ENCODE measurements around the gene SLC9A1.

Gene SLC9A1

DNA sequence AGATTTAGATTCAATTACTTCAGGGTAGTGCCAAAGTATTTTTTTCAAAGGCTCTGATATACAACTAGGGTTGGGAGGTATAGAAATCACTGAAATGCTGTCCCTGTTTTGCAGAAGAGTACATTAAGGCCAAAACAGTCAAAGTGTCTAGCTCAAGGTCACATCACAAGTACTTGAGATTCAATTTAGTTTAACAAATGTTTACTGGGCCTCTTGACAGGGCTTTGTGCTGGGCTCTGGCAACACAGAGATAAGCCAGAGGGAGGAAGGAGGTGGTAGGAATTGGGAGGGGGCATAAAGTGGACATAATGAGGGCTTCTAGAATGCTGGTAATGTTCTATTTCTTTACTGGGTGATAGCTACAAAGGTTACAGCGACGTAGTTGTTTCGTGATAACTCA is 2.3 kb upstream of the SLC9A1 start:
- Mint-ChIP-seq H3K4me1 (peaks cover 45% of the 10 kb centered on the region), H3K27me3 (no peaks in the 10 kb centered on the region), H3K4me3 (no peak overlapping the region), H3K27ac (peak overlapping the region in 1 of 2 donors; percentile 9), H3K9me3 (peaks cover 0 to 4% of the 10 kb centered on the region in 2 donors)
- ATAC-seq, result no peak
- DNase-seq, result no peak

GRCh38 chr1:27154469-27154990 is 395 bp downstream of the SLC9A1 start:
- Mint-ChIP-seq H3K4me1 (peaks cover 64% of the 10 kb centered on the region), H3K27me3 (no peaks in the 10 kb centered on the region), H3K4me3 (peak overlapping the region; percentile 93 to 95), H3K27ac (peak overlapping the region; percentile 96 to 98), H3K9me3 (peaks cover 0 to 4% of the 10 kb centered on the region in 2 donors)
- DNase-seq (no peak), ATAC-seq (peak; percentile 8)

DNA sequence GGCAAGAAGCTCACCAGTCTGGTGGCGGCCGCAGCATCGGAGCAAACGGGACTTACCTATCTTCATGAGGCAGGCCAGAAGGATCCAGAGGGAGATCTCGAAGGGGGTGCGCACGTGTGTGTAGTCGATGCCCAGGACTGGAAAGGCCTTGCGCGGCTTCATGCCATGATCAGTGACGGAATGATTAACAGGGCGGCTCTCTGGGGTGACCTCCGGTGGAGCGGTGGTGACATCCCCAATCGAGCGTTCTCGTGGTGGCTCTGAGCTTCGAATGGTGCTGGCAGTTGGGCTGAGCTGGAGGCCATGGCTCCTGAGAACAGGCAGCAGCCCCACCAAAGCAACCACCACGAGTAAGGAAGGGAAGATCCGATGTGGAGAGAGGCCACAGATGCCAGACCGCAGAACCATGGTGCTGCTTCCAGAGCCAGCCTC is 982 bp downstream of the SLC9A1 start:
- ATAC-seq (no peak), DNase-seq (peak in 1 of 2 donors; percentile 18)
- Mint-ChIP-seq H3K27ac (peak overlapping the region; percentile 96 to 98), H3K4me1 (peaks cover 70% of the 10 kb centered on the region), H3K4me3 (peak overlapping the region; percentile 93 to 95), H3K27me3 (no peaks in the 10 kb centered on the region), H3K9me3 (peaks cover 0 to 4% of the 10 kb centered on the region in 2 donors)

- Mint-ChIP-seq H3K27me3 (no peaks in the 10 kb centered on the region), H3K27ac (peak overlapping the region; percentile 96 to 98), H3K9me3 (peaks cover 0 to 4% of the 10 kb centered on the region in 2 donors), H3K4me3 (peak overlapping the region; percentile 93 to 95), H3K4me1 (peaks cover 74% of the 10 kb centered on the region)
- ATAC-seq (no peak), DNase-seq (no peak)
Measured at GRCh38 chr1:27153549-27153886, 1.4 kb downstream of the SLC9A1 start.

DNA sequence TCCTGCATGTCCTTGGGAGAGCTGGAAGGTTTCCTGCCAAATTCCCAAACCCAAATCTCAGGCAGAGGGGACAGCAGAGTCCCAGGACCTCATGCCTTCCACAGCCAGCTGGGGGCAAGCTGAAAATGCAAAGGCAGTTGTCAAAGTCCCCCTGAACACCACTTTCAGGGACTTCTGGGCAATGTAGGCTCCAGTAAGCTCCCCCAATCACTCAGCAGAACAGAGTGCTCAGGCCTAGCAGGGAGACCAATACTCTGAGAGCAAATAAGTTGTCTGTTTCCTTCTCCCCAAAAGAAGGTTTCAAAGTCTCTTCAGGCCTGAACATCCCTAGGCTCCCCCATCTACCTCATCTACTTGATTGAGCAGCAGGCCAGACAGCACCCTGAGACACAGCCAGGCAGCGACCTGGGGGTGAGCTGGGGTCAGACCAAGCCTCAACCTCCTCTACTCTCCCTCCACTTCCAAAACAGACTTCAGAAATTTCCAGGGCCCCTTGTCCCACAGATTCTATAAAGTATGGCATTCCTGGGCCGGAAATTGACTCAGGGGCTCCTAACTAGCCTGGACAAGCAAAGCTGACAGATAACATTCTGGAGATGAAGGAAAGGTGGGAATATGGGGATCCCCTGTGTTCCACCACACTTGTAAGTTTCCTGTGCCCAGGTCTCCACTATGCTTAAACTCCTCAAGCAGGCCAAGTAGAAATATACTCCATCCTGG is 1.9 kb downstream of the SLC9A1 start:
- DNase-seq, result no peak
- Mint-ChIP-seq H3K4me1 (peaks cover 79% of the 10 kb centered on the region), H3K27me3 (no peaks in the 10 kb centered on the region), H3K4me3 (peak overlapping the region; percentile 93 to 95), H3K9me3 (peaks cover 0 to 4% of the 10 kb centered on the region in 2 donors), H3K27ac (peak overlapping the region; percentile 66 to 98)
- ATAC-seq, result no peak

GRCh38 chr1:27152004-27152828 is 2.7 kb downstream of the SLC9A1 start:
- peaks cover 0 to 4% of the 10 kb centered on the region in 2 donors for H3K9me3 Mint-ChIP-seq
- peak overlapping the region; percentile 93 to 95 for H3K4me3 Mint-ChIP-seq
- H3K4me1 Mint-ChIP-seq, result peaks cover 81% of the 10 kb centered on the region
- ATAC-seq (peak; percentile 31), DNase-seq (no peak)
- H3K27ac Mint-ChIP-seq, result peak overlapping the region; percentile 36 to 66
- H3K27me3 Mint-ChIP-seq, result no peaks in the 10 kb centered on the region

GRCh38 chr1:27150641-27151040 is 4.3 kb downstream of the SLC9A1 start:
- ATAC-seq (no peak), DNase-seq (no peak)
- peak overlapping the region in 1 of 2 donors; percentile 4 for H3K4me3 Mint-ChIP-seq
- H3K27me3 Mint-ChIP-seq, result no peaks in the 10 kb centered on the region
- H3K9me3 Mint-ChIP-seq, result peaks cover 0 to 4% of the 10 kb centered on the region in 2 donors
- H3K27ac Mint-ChIP-seq, result no peak overlapping the region
- peaks cover 80% of the 10 kb centered on the region for H3K4me1 Mint-ChIP-seq

DNA sequence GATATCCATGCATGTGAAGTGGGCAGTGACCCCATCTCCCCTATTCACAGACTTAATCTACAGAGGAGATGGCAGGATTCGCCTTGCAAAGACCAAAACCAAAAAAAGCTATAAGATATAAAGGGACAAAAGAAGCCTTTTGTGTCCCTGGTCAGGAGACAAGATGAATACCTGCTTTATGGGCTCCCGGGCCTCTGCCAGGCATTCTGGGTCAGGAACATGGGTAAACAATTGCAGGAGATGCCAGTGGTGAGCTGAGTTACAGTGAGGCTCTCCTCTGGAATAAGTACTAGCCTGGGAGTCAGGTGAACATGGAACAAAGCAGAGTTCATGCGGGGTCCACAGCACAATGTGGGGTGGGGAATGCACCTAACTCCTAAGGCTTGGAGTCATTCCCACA is 4.7 kb downstream of the SLC9A1 start:
- Mint-ChIP-seq H3K9me3 (no peaks in the 10 kb centered on the region), H3K4me3 (no peak overlapping the region), H3K27me3 (no peaks in the 10 kb centered on the region), H3K27ac (peak overlapping the region in 1 of 2 donors; percentile 7), H3K4me1 (peaks cover 80% of the 10 kb centered on the region)
- DNase-seq, result no peak
- ATAC-seq, result no peak

- H3K27ac Mint-ChIP-seq, result peak overlapping the region in 1 of 2 donors; percentile 7
- H3K4me1 Mint-ChIP-seq, result peaks cover 78% of the 10 kb centered on the region
- H3K9me3 Mint-ChIP-seq, result no peaks in the 10 kb centered on the region
- H3K4me3 Mint-ChIP-seq, result no peak overlapping the region
- ATAC-seq (no peak), DNase-seq (no peak)
- H3K27me3 Mint-ChIP-seq, result no peaks in the 10 kb centered on the region
Measured at GRCh38 chr1:27149762-27150113, 5.2 kb downstream of the SLC9A1 start.

DNA sequence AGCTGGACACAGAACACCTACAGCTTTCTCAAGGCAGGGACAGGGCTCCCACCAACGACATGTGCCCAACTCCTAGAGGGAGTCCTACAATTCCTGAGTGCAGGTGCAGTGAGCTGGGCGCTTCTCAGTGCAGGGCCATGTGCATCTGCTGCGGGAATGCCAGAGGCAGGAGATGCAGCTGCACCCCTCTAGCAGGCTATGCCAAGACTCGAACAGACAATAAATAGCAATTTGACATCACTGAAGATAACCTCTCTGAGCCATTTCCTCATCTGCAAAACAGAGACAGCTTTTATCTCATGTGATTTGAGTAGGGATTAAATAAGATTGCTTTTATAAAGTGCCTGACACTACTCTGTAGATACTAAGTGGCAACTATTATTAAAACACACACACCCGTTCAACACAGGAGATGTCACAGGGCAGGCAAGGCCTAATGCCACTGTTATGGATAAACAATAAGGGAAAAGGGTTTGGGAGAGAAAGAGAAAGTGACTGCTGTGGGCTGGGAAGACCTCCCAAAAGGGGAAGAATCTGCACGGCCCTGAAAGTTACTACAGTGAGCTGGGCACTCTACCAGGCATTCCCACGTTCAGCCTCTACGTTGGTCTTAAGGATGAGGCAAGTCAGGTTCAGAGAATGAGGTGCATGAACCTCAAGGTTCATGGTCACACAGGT is 5.7 kb downstream of the SLC9A1 start:
- Mint-ChIP-seq H3K4me1 (peaks cover 75% of the 10 kb centered on the region), H3K9me3 (no peaks in the 10 kb centered on the region), H3K27me3 (no peaks in the 10 kb centered on the region), H3K27ac (peak overlapping the region in 1 of 2 donors; percentile 20), H3K4me3 (no peak overlapping the region)
- ATAC-seq, result no peak
- DNase-seq, result no peak

DNA sequence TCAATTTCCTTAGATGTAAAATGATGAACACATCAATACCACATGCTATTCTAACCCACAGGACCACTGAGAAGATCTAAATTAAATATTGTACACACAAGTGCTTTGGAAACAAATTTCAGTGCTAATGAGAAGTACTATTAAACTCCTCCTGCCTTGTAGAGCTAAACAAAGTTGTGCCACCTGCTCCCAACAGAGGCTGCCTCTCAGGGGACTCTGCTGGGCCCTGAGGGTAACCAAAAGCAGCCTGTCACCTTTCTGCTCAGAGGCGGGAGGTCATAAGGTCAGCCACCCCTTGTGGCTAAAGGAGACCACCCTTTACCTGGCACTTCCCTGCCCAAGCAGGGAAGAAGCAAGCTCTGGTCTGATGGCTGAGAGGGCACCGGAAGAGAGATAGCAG is 6.3 kb downstream of the SLC9A1 start:
- peak overlapping the region in 1 of 2 donors; percentile 41 for H3K4me3 Mint-ChIP-seq
- no peaks in the 10 kb centered on the region for H3K9me3 Mint-ChIP-seq
- peaks cover 75% of the 10 kb centered on the region for H3K4me1 Mint-ChIP-seq
- ATAC-seq (no peak), DNase-seq (no peak)
- no peak overlapping the region for H3K27ac Mint-ChIP-seq
- no peaks in the 10 kb centered on the region for H3K27me3 Mint-ChIP-seq

DNA sequence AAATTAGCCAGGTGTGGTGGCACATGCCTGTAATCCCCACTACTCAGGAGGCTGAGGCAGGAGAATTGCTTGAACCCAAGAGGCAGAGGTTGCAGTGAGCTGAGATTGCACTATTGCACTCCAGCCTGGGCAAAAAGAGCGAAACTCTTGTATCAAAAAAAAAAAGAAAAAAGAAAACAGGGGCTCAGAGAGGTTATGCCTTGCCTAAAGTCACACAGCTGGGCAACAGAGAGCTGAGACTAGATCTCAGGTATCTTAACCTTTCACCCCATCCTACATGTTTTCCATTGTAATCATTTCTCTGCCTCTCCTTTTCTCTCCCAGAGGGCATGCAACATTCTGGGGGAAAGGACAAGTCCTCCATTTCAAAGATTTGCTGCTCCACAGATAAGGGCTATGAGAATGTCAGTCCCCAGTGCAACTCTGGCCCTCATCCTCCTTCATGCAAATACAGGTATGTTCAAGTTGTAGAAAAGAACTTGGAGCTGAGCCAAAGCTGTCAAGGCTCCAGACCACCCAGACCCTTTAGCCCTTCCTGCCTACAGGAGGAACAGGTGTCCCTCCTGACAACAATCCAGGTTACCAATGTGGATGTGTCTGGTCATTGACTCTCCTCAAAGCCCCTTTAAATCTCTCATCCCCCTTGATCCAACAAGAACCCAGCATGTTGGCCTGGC is 6.9 kb downstream of the SLC9A1 start:
- peak overlapping the region; percentile 60 to 66 for H3K27ac Mint-ChIP-seq
- no peaks in the 10 kb centered on the region for H3K9me3 Mint-ChIP-seq
- no peak for ATAC-seq
- peaks cover 75% of the 10 kb centered on the region for H3K4me1 Mint-ChIP-seq
- H3K4me3 Mint-ChIP-seq, result no peak overlapping the region
- DNase-seq, result no peak
- H3K27me3 Mint-ChIP-seq, result no peaks in the 10 kb centered on the region

DNA sequence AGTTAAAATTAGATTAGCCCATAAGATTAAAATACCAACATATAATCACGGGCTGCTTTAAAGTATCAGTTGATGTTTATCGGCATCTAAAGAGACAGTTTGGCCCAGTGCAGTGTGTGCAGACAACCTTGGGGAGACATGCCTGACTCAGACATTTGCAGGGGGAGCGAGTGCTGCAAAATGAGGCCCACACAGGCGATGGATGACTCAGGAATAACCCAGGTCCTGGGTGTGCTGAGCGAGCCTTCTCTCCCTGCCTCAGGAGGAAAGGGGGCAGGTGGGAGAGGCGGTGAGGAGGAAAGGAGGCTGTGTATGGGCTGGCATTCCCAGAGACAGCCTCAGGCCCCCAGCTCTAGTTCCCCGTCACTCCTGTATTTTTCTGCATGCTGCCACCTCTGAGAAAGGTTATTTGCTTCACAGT is 9.0 kb downstream of the SLC9A1 start:
- Mint-ChIP-seq H3K4me3 (no peak overlapping the region), H3K27ac (no peak overlapping the region)
- no peak for ATAC-seq

GRCh38 chr1:27144920-27145661 is 9.8 kb downstream of the SLC9A1 start:
- DNase-seq (no peak), ATAC-seq (no peak)
- no peak overlapping the region for H3K27ac Mint-ChIP-seq
- H3K27me3 Mint-ChIP-seq, result no peaks in the 10 kb centered on the region
- no peak overlapping the region for H3K4me3 Mint-ChIP-seq
- H3K9me3 Mint-ChIP-seq, result no peaks in the 10 kb centered on the region
- peaks cover 71% of the 10 kb centered on the region for H3K4me1 Mint-ChIP-seq

More for the DNA sequence above, 9.0 kb downstream of the SLC9A1 start:
- Mint-ChIP-seq H3K9me3 (no peaks in the 10 kb centered on the region), H3K27me3 (no peaks in the 10 kb centered on the region), H3K4me1 (peaks cover 72% of the 10 kb centered on the region)
- no peak for DNase-seq
